H1 (cell line): ENCODE results near the gene ARHGEF6.

ENCODE experiments used
- CBX8 ChIP-seq: fragments of 300-800, 300-1000 bp; sonication (generic); IDR thresholded peaks from 2 replicates; pipeline ENCODE4 v1.7.1; 2016; ENCODE audit warnings: low read depth, low read length, borderline replicate concordance
- EZH2 ChIP-seq: fragments of 200-600 bp; sonication (generic); IDR thresholded peaks from 2 replicates; pipeline ENCODE4 v1.7.1; 2012; ENCODE audit warnings: low read depth, mild to moderate bottlenecking, moderate library complexity, low read length, inconsistent platforms; ENCODE audit not compliant: severe bottlenecking
- TF ChIP-seq, protein P1 (sequence below), 3 experiments: IDR thresholded peaks; 1 replicate in 2 of 3; 2 replicates in 1 of 3; pipeline versions ENCODE4 v1.5.1 to v1.6.1; 2011; ENCODE audit warnings: low read length in 3 of 3, mild to moderate bottlenecking in 3 of 3, inconsistent platforms in 2 of 3, low read depth in 1 of 3, moderate library complexity in 1 of 3; ENCODE audit not compliant: insufficient read depth in 1 of 3; ENCODE audit errors: control extremely low read depth in 1 of 3

DNA sequence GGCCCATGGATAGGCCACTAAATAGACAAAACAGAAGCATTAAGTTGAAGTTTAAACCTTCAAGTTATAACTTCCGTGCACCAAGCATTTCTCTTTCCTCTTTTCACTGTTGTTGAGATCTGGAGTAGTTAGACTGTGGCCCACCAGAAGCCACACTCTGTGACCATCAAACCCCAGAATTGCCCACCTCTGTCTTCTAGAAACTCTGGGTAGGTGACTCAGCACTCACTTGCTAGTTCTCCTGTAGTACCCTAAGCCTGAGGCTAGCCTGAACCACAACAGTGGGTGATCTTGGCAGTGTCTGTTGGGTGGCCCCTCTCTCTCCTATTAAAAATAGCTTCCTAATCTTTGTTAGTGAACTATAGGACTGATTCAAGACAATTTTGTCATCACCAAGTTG is 157.3 kb downstream of the ARHGEF6 start:
- TF ChIP-seq CBX8, result no peak
- TF ChIP-seq EZH2, result no peak
- TF ChIP-seq, protein P1, sequence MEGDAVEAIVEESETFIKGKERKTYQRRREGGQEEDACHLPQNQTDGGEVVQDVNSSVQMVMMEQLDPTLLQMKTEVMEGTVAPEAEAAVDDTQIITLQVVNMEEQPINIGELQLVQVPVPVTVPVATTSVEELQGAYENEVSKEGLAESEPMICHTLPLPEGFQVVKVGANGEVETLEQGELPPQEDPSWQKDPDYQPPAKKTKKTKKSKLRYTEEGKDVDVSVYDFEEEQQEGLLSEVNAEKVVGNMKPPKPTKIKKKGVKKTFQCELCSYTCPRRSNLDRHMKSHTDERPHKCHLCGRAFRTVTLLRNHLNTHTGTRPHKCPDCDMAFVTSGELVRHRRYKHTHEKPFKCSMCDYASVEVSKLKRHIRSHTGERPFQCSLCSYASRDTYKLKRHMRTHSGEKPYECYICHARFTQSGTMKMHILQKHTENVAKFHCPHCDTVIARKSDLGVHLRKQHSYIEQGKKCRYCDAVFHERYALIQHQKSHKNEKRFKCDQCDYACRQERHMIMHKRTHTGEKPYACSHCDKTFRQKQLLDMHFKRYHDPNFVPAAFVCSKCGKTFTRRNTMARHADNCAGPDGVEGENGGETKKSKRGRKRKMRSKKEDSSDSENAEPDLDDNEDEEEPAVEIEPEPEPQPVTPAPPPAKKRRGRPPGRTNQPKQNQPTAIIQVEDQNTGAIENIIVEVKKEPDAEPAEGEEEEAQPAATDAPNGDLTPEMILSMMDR (IDR thresholded peaks at IDR 0.05; ENCODE audit: control extremely low read depth in 1 of 3, insufficient read depth in 1 of 3, low read depth in 1 of 3, low read length in 3 of 3), result no peak
